Liver (tissue), 3 donors: ENCODE measurements around the gene SEPTIN8.

Experiments used
- EGR1 ChIP-seq, 2 donors: IDR thresholded peaks; 2 replicates each; pipeline ENCODE4 v1.6.1; 2016 to 2018; ENCODE audit warnings: antibody characterized with exemption in 2 of 2, low read depth in 2 of 2
- FOXA1 ChIP-seq: IDR thresholded peaks from 2 replicates; pipeline ENCODE4 v1.6.1; 2016; ENCODE audit warnings: antibody characterized with exemption
- GABPA ChIP-seq, 2 donors: IDR thresholded peaks in 1 of 2; conservative IDR thresholded peaks in 1 of 2; 2 replicates each; pipeline ENCODE4 v1.6.1; 2016; ENCODE audit warnings: antibody characterized with exemption in 2 of 2, mild to moderate bottlenecking in 1 of 2, moderate library complexity in 1 of 2
- JUND ChIP-seq, 2 donors: IDR thresholded peaks; 2 replicates each; pipeline ENCODE4 v1.6.1; 2016; ENCODE audit warnings: antibody characterized with exemption in 2 of 2
- RAD21 ChIP-seq, 2 donors: IDR thresholded peaks; 2 replicates each; pipeline ENCODE4 v1.6.1; 2016; ENCODE audit warnings: antibody characterized with exemption in 2 of 2, mild to moderate bottlenecking in 2 of 2
- RXRA ChIP-seq, 2 donors: IDR thresholded peaks; 2 replicates each; pipeline ENCODE4 v1.6.1; 2017 to 2018; ENCODE audit warnings: antibody characterized with exemption in 2 of 2, mild to moderate bottlenecking in 1 of 2
- SP1 ChIP-seq: IDR thresholded peaks from 2 replicates; pipeline ENCODE4 v1.6.1; 2018; ENCODE audit warnings: antibody characterized with exemption, mild to moderate bottlenecking
- TAF1 ChIP-seq: conservative IDR thresholded peaks from 2 replicates; pipeline ENCODE4 v1.6.1; 2016; ENCODE audit warnings: antibody characterized with exemption, mild to moderate bottlenecking
- YY1 ChIP-seq: IDR thresholded peaks from 2 replicates; pipeline ENCODE4 v1.6.1; 2016; ENCODE audit warnings: antibody characterized with exemption, mild to moderate bottlenecking
- TF ChIP-seq, protein P1 (sequence below): fragments of 150-350 bp; IDR thresholded peaks from 2 replicates; pipeline ENCODE4 v1.5.1; 2017; ENCODE audit warnings: improper control_type of control experiment, low read depth, low read length; ENCODE audit not compliant: missing input control
- TF ChIP-seq, protein P2 (sequence below): IDR thresholded peaks from 2 replicates; pipeline ENCODE4 v1.6.1; 2016; ENCODE audit warnings: antibody characterized with exemption, mild to moderate bottlenecking
- TF ChIP-seq, protein P3 (sequence below): IDR thresholded peaks from 2 replicates; pipeline ENCODE4 v1.6.1; 2016; ENCODE audit warnings: antibody characterized with exemption
- TF ChIP-seq, protein P4 (sequence below): IDR thresholded peaks from 2 replicates; pipeline ENCODE4 v1.6.1; 2016; ENCODE audit warnings: antibody characterized with exemption
- TF ChIP-seq, protein P5 (sequence below): IDR thresholded peaks from 2 replicates; pipeline ENCODE4 v1.6.1; 2016; ENCODE audit warnings: antibody characterized with exemption
- donor health status: healthy.
- donor health status: healthy.

DNA sequence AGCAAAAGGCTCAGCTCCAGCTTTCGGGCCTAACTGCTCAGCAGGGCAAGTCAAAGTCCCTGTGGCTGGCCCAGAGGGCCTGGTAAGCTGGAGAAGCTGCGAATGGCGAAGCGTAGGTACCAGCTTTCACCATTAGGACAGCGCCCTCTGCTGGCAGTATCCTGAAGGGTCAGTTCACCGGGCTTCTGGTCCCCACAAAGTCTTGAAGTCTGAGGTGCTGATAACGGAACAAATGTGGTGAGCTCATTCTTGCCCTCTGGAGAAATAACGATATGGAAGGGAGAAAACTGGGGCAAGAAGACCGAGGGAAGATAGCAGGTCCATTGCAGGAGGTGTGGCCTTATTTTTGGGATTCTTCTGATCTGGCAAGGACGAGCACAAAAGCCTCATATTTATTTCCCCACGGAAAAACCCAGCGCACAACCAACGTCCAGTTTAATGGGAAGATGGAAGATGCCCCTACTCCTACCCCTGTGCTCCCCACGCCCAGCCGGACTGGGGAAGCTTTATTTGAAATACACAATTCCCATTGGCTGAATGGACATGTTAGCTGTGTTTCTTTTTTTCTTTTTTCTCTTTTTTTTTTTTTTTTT, 43.2 kb upstream of the SEPTIN8 start:
- TF ChIP-seq, protein P1, sequence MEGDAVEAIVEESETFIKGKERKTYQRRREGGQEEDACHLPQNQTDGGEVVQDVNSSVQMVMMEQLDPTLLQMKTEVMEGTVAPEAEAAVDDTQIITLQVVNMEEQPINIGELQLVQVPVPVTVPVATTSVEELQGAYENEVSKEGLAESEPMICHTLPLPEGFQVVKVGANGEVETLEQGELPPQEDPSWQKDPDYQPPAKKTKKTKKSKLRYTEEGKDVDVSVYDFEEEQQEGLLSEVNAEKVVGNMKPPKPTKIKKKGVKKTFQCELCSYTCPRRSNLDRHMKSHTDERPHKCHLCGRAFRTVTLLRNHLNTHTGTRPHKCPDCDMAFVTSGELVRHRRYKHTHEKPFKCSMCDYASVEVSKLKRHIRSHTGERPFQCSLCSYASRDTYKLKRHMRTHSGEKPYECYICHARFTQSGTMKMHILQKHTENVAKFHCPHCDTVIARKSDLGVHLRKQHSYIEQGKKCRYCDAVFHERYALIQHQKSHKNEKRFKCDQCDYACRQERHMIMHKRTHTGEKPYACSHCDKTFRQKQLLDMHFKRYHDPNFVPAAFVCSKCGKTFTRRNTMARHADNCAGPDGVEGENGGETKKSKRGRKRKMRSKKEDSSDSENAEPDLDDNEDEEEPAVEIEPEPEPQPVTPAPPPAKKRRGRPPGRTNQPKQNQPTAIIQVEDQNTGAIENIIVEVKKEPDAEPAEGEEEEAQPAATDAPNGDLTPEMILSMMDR = peak; percentile 92
- no peak for TF ChIP-seq JUND (IDR thresholded peaks at IDR 0.05)
- TF ChIP-seq, protein P2, sequence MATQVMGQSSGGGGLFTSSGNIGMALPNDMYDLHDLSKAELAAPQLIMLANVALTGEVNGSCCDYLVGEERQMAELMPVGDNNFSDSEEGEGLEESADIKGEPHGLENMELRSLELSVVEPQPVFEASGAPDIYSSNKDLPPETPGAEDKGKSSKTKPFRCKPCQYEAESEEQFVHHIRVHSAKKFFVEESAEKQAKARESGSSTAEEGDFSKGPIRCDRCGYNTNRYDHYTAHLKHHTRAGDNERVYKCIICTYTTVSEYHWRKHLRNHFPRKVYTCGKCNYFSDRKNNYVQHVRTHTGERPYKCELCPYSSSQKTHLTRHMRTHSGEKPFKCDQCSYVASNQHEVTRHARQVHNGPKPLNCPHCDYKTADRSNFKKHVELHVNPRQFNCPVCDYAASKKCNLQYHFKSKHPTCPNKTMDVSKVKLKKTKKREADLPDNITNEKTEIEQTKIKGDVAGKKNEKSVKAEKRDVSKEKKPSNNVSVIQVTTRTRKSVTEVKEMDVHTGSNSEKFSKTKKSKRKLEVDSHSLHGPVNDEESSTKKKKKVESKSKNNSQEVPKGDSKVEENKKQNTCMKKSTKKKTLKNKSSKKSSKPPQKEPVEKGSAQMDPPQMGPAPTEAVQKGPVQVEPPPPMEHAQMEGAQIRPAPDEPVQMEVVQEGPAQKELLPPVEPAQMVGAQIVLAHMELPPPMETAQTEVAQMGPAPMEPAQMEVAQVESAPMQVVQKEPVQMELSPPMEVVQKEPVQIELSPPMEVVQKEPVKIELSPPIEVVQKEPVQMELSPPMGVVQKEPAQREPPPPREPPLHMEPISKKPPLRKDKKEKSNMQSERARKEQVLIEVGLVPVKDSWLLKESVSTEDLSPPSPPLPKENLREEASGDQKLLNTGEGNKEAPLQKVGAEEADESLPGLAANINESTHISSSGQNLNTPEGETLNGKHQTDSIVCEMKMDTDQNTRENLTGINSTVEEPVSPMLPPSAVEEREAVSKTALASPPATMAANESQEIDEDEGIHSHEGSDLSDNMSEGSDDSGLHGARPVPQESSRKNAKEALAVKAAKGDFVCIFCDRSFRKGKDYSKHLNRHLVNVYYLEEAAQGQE = peak; percentile 17
- peak; percentile 43 for TF ChIP-seq SP1
- TF ChIP-seq, protein P3, sequence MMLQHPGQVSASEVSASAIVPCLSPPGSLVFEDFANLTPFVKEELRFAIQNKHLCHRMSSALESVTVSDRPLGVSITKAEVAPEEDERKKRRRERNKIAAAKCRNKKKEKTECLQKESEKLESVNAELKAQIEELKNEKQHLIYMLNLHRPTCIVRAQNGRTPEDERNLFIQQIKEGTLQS = peak; percentile 13
- no peak for TF ChIP-seq TAF1
- TF ChIP-seq RAD21 (IDR thresholded peaks at IDR 0.05) = peak; percentile 96 to 98
- peak in 1 of 2 donors; percentile 60 for TF ChIP-seq RXRA (IDR thresholded peaks at IDR 0.05)
- TF ChIP-seq, protein P4, sequence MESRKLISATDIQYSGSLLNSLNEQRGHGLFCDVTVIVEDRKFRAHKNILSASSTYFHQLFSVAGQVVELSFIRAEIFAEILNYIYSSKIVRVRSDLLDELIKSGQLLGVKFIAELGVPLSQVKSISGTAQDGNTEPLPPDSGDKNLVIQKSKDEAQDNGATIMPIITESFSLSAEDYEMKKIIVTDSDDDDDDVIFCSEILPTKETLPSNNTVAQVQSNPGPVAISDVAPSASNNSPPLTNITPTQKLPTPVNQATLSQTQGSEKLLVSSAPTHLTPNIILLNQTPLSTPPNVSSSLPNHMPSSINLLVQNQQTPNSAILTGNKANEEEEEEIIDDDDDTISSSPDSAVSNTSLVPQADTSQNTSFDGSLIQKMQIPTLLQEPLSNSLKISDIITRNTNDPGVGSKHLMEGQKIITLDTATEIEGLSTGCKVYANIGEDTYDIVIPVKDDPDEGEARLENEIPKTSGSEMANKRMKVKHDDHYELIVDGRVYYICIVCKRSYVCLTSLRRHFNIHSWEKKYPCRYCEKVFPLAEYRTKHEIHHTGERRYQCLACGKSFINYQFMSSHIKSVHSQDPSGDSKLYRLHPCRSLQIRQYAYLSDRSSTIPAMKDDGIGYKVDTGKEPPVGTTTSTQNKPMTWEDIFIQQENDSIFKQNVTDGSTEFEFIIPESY = no peak
- no peak for TF ChIP-seq EGR1 (IDR thresholded peaks at IDR 0.05; ENCODE audit: low read depth in 2 of 2)
- peak; percentile 73 for TF ChIP-seq YY1
- TF ChIP-seq, protein P5, sequence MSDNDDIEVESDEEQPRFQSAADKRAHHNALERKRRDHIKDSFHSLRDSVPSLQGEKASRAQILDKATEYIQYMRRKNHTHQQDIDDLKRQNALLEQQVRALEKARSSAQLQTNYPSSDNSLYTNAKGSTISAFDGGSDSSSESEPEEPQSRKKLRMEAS = no peak
- TF ChIP-seq FOXA1 = peak; percentile 19
- no peak for TF ChIP-seq GABPA (IDR thresholded peaks at IDR 0.05 in 1 of 2, conservative IDR thresholded peaks at IDR 0.05 in 1 of 2)
